ENCODE data around the gene FLT1.

FLT1 gene

GRCh38 chr13:28528388-28528787, 33.5 kb upstream of the FLT1 start:
- DNase-seq: no peak

- no peak for DNase-seq
Measured at GRCh38 chr13:28527629-28528028, 32.7 kb upstream of the FLT1 start.

- DNase-seq: no peak
Measured at GRCh38 chr13:28526876-28527275, 31.9 kb upstream of the FLT1 start.

GRCh38 chr13:28522871-28523270, 27.9 kb upstream of the FLT1 start:
- no peak for DNase-seq

- no peak for DNase-seq
Measured at GRCh38 chr13:28513745-28514144, 18.8 kb upstream of the FLT1 start.

- DNase-seq: no peak
Measured at GRCh38 chr13:28510542-28510941, 15.6 kb upstream of the FLT1 start.

GRCh38 chr13:28510066-28510465, 15.1 kb upstream of the FLT1 start:
- DNase-seq: no peak

GRCh38 chr13:28505543-28506135, 10.7 kb upstream of the FLT1 start:
- no peak for DNase-seq

GRCh38 chr13:28503182-28503967, 8.4 kb upstream of the FLT1 start:
- no peak for DNase-seq

GRCh38 chr13:28501547-28501946, 6.6 kb upstream of the FLT1 start:
- DNase-seq: no peak

GRCh38 chr13:28499609-28500008, 4.7 kb upstream of the FLT1 start:
- DNase-seq: peak; percentile 36

GRCh38 chr13:28498481-28499115, 3.7 kb upstream of the FLT1 start:
- no peak for DNase-seq

GRCh38 chr13:28497143-28497876, 2.4 kb upstream of the FLT1 start:
- DNase-seq: no peak

- no peak for DNase-seq
Measured at GRCh38 chr13:28496188-28496564, 1.2 kb upstream of the FLT1 start.

GRCh38 chr13:28495538-28496187, 735 bp upstream of the FLT1 start:
- DNase-seq: no peak

GRCh38 chr13:28494504-28494777, 487 bp downstream of the FLT1 start:
- DNase-seq: no peak

- DNase-seq: no peak
Measured at GRCh38 chr13:28493740-28494503, 1.0 kb downstream of the FLT1 start.

- peak; percentile 17 for DNase-seq
Measured at GRCh38 chr13:28492569-28493367, 2.2 kb downstream of the FLT1 start.

GRCh38 chr13:28490061-28490460, 4.9 kb downstream of the FLT1 start:
- peak; percentile 60 for DNase-seq

- DNase-seq: peak; percentile 84
Measured at GRCh38 chr13:28489524-28489931, 5.4 kb downstream of the FLT1 start.

GRCh38 chr13:28488376-28489005, 6.4 kb downstream of the FLT1 start:
- peak; percentile 28 for DNase-seq
